ENCODE results near the gene PSTPIP1. TPM values are rescaled to one million over a fixed set of nuclear protein-coding genes. Genes with fewer than 3 reads are reported as not detected.

The PSTPIP1 gene
- total and polyA plus RNA-seq, 10 of the 15 experiments (the other 5 are each of a cell fraction or from before 2014, with no cell fraction given), result 0.50 to 29.3 (median 14.5) TPM

DNA sequence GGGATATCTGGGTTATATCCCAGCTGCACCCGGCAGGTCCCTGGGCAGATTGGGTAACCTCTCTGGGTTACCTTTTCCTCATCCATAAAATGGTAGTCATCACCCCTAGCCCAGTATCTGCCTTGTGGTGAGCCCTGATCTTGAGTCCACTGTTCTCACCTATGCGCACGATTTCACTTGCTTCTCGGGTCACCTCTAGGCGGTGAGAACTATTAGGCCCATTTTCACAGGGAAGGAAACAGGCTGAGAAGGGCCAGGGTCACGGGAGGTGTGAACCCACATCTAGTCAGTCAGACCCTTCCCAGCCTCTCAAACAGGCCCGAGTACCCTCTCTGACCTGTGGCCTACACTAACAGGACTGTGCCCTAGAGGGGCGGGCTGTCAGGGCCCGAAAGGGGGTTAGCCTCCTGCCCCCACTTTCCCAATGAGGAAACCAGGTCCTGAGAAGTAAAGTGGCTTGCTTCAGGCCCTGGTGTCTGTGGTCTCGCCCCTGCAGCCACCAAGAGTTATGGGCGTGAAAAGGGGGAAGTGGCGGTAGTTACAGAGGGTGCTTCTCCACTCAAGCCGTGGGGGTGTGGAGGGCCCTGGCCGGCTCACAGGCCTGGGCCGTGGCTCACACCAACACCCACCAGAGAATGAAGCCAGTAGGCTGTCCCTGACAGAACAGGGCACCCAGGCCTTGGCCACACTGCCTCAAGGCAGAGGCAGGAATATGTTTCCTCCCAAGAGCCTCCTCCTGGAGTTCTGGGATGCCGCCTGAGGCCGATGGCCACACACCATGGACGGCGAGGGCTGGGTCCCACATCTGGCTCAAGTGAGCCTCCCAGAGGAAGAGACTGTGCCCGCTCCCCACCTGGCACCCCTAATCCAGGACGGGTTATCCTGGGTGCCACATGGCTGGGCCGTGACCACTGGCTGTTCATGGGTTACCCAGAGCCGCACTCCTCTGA lies 19.5 kb downstream of the PSTPIP1 start (continued):
- TF ChIP-seq KDM1A (IDR thresholded peaks at IDR 0.05; ENCODE audit: borderline replicate concordance) (no peak), ZNF207 (IDR thresholded peaks at IDR 0.05; ENCODE audit: borderline replicate concordance) (peak; percentile 74; the same call in 1 of the 2 replicates), MYC (IDR thresholded peaks at IDR 0.05; ENCODE audit: insufficient read depth, insufficient read length, insufficient replicate concordance, low read length, severe bottlenecking) (no peak), EGR1 (IDR thresholded peaks at IDR 0.05; ENCODE audit: borderline replicate concordance in 1 of 2, low read depth in 2 of 2, low read length in 2 of 2) (0 out of 3 replicates have a peak, but pooled peaks of 1 of the 2 experiments have one; percentile 31), NRF1 (conservative IDR thresholded peaks at IDR 0.05; ENCODE audit: low read depth, low read length) (no peak), ETV6 (conservative IDR thresholded peaks at IDR 0.05 in 1 of 2, IDR thresholded peaks at IDR 0.05 in 1 of 2; ENCODE audit: borderline replicate concordance in 1 of 2, low read depth in 1 of 2) (no peak), RAD51 (IDR thresholded peaks at IDR 0.05) (no peak), HDGF (IDR thresholded peaks at IDR 0.05) (no peak; the same call in 1 of the 2 replicates), MYB (IDR thresholded peaks at IDR 0.05; ENCODE audit: borderline replicate concordance, low read depth, low read length) (no peak), FOXK2 (IDR thresholded peaks at IDR 0.05) (no peak), RB1 (IDR thresholded peaks at IDR 0.05; ENCODE audit: borderline replicate concordance) (peak; percentile 38; the same call in 1 of the 2 replicates), PAX8 (IDR thresholded peaks at IDR 0.05) (no peak), BHLHE40 (IDR thresholded peaks at IDR 0.05; ENCODE audit: borderline replicate concordance in 1 of 2, low read depth in 2 of 2, low read length in 1 of 2) (peak; percentile 76 to 92; a peak in 3 of 4 replicates)
- TF ChIP-seq, protein P1, sequence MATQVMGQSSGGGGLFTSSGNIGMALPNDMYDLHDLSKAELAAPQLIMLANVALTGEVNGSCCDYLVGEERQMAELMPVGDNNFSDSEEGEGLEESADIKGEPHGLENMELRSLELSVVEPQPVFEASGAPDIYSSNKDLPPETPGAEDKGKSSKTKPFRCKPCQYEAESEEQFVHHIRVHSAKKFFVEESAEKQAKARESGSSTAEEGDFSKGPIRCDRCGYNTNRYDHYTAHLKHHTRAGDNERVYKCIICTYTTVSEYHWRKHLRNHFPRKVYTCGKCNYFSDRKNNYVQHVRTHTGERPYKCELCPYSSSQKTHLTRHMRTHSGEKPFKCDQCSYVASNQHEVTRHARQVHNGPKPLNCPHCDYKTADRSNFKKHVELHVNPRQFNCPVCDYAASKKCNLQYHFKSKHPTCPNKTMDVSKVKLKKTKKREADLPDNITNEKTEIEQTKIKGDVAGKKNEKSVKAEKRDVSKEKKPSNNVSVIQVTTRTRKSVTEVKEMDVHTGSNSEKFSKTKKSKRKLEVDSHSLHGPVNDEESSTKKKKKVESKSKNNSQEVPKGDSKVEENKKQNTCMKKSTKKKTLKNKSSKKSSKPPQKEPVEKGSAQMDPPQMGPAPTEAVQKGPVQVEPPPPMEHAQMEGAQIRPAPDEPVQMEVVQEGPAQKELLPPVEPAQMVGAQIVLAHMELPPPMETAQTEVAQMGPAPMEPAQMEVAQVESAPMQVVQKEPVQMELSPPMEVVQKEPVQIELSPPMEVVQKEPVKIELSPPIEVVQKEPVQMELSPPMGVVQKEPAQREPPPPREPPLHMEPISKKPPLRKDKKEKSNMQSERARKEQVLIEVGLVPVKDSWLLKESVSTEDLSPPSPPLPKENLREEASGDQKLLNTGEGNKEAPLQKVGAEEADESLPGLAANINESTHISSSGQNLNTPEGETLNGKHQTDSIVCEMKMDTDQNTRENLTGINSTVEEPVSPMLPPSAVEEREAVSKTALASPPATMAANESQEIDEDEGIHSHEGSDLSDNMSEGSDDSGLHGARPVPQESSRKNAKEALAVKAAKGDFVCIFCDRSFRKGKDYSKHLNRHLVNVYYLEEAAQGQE (IDR thresholded peaks at IDR 0.05; ENCODE audit: low read depth, low read length), result no peak
- TF ChIP-seq, protein P2, sequence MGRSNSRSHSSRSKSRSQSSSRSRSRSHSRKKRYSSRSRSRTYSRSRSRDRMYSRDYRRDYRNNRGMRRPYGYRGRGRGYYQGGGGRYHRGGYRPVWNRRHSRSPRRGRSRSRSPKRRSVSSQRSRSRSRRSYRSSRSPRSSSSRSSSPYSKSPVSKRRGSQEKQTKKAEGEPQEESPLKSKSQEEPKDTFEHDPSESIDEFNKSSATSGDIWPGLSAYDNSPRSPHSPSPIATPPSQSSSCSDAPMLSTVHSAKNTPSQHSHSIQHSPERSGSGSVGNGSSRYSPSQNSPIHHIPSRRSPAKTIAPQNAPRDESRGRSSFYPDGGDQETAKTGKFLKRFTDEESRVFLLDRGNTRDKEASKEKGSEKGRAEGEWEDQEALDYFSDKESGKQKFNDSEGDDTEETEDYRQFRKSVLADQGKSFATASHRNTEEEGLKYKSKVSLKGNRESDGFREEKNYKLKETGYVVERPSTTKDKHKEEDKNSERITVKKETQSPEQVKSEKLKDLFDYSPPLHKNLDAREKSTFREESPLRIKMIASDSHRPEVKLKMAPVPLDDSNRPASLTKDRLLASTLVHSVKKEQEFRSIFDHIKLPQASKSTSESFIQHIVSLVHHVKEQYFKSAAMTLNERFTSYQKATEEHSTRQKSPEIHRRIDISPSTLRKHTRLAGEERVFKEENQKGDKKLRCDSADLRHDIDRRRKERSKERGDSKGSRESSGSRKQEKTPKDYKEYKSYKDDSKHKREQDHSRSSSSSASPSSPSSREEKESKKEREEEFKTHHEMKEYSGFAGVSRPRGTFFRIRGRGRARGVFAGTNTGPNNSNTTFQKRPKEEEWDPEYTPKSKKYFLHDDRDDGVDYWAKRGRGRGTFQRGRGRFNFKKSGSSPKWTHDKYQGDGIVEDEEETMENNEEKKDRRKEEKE (IDR thresholded peaks at IDR 0.05), result no peak
- TF ChIP-seq, protein P3, sequence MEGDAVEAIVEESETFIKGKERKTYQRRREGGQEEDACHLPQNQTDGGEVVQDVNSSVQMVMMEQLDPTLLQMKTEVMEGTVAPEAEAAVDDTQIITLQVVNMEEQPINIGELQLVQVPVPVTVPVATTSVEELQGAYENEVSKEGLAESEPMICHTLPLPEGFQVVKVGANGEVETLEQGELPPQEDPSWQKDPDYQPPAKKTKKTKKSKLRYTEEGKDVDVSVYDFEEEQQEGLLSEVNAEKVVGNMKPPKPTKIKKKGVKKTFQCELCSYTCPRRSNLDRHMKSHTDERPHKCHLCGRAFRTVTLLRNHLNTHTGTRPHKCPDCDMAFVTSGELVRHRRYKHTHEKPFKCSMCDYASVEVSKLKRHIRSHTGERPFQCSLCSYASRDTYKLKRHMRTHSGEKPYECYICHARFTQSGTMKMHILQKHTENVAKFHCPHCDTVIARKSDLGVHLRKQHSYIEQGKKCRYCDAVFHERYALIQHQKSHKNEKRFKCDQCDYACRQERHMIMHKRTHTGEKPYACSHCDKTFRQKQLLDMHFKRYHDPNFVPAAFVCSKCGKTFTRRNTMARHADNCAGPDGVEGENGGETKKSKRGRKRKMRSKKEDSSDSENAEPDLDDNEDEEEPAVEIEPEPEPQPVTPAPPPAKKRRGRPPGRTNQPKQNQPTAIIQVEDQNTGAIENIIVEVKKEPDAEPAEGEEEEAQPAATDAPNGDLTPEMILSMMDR (IDR thresholded peaks at IDR 0.05 in 2 of 3, conservative IDR thresholded peaks at IDR 0.05 in 1 of 3; ENCODE audit: control insufficient read depth in 2 of 3, extremely low read depth in 1 of 3, insufficient read depth in 1 of 3, low read depth in 3 of 3, low read length in 3 of 3), result no peak
- TF ChIP-seq, protein P4, sequence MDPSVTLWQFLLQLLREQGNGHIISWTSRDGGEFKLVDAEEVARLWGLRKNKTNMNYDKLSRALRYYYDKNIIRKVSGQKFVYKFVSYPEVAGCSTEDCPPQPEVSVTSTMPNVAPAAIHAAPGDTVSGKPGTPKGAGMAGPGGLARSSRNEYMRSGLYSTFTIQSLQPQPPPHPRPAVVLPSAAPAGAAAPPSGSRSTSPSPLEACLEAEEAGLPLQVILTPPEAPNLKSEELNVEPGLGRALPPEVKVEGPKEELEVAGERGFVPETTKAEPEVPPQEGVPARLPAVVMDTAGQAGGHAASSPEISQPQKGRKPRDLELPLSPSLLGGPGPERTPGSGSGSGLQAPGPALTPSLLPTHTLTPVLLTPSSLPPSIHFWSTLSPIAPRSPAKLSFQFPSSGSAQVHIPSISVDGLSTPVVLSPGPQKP (IDR thresholded peaks at IDR 0.05; ENCODE audit: low read depth, low read length), result no peak
